IPS DF 19.7 (cell line): ENCODE data around the gene AFF2.

Source experiments
- DNase-seq: peaks from one replicate; pipeline ENCODE4 v3.0.0-alpha.2; 2013; ENCODE audit warnings: low read depth, low spot score

AFF2 gene

DNA sequence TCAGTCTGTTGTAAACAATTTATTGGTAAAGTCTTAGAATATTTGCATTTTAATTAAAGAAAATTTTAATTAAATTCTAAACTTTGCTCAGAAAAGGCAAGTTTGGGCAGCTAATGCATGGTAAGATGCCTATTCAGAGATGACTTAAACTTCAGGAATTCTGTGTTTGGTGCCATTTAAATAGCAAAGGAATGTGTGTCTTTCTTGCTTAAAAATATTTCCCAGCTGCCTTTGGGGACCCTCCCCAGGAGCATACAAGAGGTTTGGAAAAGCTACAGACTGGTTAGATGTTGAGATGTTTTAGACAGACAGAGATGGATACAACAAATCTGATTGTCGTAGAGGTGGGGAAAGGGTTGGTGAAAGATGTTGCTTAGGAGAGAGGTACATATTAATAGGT, 36.5 kb downstream of the AFF2 start:
- DNase-seq = no peak

DNA sequence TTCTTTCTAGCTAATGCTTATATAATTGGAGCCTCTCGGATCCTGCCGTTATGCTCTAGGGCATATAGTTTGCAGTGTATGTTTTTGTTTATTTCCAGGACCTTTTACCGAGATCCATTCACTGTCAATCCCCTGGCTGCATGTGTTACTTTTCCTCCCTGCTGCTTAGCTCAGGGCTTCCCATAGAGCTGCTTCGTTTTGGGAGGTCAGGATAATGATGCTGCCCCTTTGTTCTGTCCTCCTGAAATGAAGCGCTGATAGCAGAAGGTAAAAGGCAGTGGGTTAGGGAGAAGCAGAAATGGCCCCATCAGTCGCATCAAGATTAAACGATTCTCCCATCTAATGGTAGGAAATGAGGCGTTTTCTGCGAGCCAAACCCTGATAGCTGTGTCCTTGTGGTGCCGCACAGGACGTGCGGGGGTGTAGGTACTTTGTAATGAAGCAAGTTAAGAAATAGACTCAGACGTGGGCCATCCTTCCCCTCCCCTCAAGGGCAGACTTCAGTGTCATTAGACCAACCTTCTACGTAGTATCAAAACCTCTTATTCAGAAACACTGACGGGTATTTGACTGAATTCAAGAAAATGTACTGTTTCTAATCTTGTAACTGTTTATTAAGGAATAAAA, 37.3 kb downstream of the AFF2 start:
- no peak for DNase-seq

DNA sequence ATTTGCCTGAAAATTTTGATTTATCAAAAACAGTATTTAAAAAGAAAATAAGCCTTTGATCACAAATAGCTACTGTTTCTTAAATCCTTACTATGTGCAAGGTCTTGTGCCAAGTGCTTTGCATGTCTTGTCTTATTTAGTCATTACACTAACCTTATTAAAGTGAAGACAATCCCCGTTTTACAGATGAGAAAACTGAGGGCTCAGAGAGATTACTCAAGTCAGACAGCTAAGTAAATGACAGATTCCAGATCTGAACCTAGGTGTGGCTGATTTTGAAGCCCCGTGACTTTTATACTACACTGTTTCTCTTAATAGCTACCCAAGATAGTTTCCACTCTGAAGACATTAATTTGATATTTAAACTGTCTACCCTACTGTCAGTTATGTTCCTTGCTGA, 38.2 kb downstream of the AFF2 start:
- DNase-seq = no peak

- DNase-seq = no peak
Measured at GRCh38 chrX:148540114-148540513, 39.7 kb downstream of the AFF2 start.

DNA sequence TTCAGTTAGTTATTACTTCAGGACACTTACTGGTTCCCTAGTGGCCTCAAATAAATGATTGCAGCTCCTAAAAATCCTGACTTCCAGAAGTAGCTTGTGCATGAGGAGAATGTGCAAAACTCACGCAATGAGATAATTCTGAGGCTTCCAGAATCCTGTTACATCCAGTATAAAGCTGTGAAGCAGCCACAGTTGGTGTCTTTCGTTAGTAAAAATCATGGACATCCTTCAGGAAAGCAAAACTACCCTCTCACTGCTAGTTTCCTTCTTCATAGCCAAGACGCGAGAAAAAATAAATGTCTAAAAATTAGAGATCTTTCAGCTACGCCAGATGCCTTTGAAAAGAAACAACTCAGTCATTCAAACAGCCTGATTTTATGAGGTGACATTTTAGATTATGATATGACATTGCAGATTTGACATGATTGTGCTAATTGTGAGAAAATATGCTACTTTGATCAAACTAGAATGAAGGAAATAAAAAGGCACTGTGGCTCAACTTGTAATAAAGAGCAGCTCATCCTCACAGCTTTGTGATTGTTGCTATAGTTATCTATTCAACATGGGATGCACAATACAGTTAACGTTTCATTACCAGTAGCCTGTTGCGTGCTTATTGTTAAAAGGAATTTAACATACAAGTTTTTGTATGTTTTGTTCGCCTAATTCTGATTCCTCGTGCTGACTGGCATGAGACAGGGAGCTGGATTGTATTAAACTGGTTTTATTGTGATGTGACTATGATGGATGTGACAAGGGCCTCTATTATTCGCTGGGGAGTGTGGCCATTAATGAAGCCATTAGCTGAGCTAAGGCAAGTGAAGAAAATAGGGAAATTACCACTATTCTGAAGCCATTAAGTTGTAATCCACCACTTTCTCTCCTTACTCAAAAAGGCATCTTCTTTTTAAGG, 40.5 kb downstream of the AFF2 start:
- no peak for DNase-seq

- DNase-seq = no peak
Measured at GRCh38 chrX:148541584-148541940, 41.1 kb downstream of the AFF2 start.

DNA sequence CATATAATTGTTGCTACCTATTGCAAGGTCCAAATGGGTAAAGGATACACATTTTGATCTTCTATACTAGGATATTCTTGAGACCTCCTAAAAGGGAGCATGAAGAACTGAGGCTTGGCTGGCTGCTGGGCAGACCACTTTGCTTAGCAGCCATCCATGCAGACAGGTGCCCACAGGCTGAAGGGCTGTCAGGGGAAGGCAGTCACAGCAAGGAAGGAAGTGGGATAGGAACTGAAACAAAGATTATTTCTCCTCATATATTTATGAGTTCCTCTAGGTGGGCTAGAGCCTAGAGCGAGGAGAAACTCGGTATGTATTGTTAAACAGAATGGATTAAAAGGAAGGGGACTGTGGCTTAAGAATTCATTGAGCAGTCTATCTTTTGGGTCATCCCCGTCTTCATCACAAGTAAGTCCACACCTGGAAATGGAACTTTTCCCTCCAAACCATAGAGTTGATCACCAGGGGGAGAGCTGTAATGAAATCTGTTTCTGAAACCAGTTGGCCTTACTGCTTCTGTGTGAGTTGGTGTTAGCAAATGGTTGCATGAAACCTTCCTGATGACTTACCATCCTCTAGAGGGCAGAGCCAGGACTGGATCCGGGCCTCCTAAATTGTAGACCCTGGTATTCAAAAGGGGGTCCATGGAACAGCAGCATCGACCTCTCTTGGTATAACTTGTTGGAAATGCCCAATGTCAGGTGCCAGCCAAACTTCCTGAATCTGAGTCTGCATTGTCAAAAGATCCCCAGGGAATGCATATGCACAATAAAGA, 42.3 kb downstream of the AFF2 start:
- DNase-seq = no peak

GRCh38 chrX:148552775-148553174, 52.4 kb downstream of the AFF2 start:
- DNase-seq = no peak

- DNase-seq = no peak
Measured at GRCh38 chrX:148555101-148555500, 54.7 kb downstream of the AFF2 start.

- DNase-seq = no peak
Measured at GRCh38 chrX:148555571-148556243, 55.3 kb downstream of the AFF2 start.

DNA sequence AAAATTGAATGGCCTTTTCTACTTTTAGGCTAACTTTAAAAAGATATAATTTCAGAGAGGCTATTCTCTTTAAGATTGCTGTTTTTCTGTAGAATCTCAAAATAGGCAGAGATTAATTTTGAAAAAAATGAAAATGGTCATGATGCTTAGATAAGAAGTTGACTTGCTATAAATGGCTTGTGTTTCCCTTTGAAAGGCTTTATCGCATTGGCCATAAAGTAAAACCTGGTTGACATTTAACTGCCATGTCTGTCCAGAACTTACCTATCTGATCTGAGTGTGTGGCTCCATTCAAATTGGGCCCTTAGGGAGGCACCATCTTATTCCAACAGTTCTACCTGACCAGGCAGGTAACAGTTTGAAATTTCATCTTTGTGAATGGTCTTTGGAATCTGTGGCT, 56.1 kb downstream of the AFF2 start:
- no peak for DNase-seq

DNA sequence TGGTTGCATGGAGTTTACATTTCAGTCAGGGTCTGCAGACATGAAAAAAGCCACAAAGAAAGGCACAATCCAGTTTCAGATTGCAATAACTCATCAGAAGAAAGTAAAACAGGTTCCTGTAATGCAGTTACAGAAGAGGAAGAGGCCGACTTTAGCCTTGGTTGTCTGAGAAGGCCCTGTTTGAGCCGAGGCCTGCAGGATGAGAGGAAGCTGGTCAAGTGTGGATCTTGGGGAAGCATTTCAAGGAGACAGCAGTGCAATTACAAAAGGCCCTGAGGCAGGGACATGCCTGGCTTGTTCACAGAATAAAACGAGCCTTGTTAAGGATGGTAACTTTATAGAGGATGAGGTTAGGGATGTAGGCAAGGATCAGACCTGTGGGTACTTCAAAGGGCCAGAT, 62.4 kb downstream of the AFF2 start:
- DNase-seq = no peak

- no peak for DNase-seq
Measured at GRCh38 chrX:148567229-148567628, 66.8 kb downstream of the AFF2 start.

- no peak for DNase-seq
Measured at GRCh38 chrX:148567779-148568178, 67.4 kb downstream of the AFF2 start.

- DNase-seq = no peak
Measured at GRCh38 chrX:148568763-148569162, 68.3 kb downstream of the AFF2 start.

DNA sequence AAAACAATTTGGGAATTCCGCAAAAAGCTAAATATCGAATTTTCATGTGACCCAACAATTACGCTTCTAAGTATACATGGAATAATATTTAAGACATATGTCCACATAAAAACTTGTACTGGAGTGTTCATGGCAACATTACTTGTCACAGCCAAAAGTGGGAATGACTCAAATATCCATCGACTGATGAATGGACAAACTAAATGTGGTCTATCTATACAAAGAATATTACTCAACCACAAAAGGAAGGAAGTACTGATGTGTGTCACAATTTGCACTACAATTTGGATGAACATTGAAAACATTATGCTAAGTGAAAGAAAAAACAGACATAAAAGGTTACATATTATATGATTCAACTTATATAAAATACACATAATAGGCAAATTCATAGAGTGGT, 71.9 kb downstream of the AFF2 start:
- DNase-seq = no peak

DNA sequence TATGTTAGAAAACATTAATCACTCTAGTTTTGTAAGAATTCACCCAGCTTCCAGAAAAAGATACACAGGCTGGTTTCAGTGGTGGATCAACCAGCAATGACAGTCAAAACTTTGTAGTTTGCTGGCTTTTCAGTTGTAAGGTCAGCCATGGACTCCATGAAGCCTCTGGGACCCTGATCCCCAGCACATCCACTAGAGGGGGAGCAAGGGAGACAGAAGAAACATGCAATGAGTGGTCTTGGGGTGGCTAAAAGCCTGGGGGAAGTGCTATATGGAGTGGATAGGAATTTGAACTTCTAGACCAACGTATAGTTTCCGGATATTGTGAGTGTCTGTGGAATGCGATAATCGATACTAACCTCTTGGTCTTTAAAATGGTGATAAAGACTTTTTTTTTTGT, 72.7 kb downstream of the AFF2 start:
- no peak for DNase-seq

DNA sequence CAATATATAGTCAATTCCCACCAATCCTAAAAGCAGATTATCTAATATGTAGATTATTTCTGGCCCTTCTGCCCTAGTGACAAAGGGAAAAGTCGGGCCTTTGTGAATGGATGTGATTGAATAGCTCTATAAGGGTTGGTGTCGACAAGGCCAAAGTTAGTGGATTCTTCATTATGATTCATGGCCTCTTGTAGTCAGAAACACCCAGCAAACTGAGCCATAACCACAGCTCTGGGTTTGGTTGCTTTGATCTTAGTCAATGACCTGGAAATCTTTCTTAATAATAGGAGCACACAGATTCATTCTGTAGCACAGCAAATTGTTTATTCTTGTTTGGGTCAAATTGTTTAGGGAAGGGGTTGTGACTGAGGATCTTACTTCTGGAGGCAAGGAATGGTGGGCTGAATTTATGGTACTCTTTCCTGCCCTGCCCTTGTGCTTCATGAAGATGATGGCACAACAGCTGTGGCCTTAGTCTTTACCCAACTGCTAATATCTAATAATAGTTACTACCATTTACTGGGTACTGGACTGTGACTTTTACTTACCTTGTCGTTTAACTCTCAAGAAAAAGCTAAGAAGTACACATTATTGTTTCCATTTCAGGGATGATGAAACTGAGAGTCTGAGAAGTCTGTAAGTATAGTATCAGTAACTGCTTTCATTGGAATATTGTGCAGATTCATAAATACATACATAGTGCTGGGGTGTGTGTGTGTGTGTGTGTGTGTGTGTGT, 74.0 kb downstream of the AFF2 start:
- no peak for DNase-seq

DNA sequence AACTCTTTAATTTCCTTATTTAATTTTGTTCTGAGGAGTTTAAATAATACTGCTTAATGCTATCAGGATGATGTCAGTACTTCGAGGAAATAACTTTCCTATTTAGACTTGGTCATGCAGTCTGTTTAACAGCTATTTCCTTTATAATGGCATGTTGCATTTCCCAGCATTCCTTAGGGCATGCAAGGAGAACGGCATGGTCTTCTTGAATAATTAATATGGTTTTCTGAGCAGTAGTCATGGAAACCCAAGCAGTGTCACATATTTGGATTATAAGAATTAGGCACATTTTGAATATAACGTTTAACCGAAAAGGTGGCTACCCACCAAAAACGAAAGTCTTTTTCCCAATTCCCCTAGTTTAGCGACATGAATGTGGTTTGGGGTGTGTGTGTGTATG, 76.0 kb downstream of the AFF2 start:
- DNase-seq = no peak

- no peak for DNase-seq
Measured at GRCh38 chrX:148577741-148578140, 77.3 kb downstream of the AFF2 start.

DNA sequence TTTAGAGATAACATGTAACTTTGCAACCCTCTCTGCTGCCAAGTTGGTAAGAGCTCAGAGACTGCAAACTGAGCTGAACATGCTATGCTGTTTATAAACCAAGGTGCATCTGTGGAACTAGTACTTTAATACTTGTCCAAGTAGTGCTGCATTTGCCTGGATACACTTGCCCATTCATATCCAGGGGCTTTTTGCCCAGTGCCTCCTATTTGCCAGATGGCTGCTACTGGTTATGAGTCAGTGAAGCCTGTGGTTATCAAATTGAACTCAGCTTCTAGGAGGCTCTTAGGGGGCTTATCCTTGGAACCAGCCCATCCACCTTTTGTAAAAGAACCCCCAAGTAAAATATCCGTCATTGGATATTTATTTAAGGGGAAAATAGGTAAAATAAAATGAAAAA, 79.6 kb downstream of the AFF2 start:
- no peak for DNase-seq
